IPS DF 19.7 (cell line): ENCODE measurements around the gene PBX3.

Source experiments
- DNase-seq: peaks from one replicate; pipeline ENCODE4 v3.0.0-alpha.2; 2013; ENCODE audit warnings: low read depth, low spot score

PBX3 gene

DNA sequence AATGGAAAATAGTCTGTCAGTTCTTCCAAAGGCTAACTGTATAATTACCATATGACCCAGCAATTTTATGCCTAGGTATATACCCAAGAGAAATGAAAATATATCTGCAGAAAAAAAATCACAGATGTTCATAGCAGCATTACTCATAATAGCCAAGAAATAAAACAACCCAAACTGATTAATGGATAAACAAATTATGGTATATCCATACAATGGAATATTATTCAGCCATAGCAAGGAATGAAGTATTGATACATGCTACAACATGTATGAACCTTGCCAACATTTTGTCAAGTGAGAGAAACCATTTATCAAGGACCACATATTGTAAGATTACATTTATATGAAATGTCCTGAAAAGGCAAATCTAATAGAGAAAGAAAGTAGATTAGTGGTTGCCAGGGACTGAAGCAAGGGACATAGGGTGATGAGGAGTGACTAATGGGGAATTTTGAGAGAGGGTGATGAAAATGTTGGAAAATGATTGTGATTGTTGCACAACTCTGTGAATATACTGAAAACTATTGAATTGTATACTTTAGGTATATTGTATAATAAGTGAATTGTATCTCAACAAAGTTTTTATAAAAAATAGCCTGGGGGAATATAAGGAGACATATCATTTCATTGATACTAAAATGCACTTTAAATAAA, 114.4 kb downstream of the PBX3 start:
- DNase-seq: no peak

DNA sequence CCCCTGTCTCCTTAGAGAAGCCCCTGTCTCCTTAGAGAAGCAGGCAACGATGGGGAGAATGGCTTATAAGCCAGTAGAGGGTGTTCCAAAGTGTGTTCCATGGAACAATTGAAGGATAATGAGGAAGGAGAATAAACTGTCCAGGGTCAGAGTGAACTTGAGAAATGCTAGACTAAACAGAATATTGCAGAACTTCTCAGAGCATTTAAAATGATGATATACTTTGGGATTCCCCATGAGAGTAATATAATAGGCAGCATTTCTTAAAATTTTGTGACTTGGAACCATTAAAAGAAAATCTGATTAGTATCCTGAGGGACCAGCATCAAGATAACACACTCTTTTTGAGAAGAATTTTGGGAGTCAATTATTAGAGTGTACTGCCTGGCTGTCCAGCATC, 116.8 kb downstream of the PBX3 start:
- no peak for DNase-seq

DNA sequence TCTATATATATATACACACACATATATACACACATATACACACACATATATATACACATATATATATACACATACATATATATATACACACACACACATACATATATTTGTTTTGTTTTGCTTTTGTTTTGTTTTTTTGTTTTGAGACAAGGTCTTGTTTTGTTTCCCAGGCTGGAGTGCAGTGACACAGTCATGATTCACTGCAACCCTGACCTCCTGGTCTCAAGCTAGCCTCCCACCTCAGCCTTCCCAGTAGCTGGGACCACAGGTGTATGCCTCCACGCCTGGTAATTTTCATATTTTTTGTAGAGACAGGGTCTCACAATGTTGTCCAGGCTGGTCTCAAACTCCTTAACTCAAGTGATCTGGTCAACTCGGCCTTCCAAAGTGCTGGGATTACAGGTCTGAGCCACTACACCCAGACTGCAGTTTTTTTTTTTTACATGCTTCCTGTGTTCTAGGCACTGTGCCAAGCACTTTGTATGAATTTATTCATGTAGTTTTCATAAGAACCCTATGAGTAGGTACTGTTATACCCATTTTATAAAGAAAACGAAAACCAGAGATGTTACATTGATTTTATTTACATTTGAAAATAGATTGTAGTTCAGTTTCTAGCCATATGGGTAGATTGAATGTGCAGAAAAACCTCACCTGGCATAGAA, 120.7 kb downstream of the PBX3 start:
- no peak for DNase-seq

DNA sequence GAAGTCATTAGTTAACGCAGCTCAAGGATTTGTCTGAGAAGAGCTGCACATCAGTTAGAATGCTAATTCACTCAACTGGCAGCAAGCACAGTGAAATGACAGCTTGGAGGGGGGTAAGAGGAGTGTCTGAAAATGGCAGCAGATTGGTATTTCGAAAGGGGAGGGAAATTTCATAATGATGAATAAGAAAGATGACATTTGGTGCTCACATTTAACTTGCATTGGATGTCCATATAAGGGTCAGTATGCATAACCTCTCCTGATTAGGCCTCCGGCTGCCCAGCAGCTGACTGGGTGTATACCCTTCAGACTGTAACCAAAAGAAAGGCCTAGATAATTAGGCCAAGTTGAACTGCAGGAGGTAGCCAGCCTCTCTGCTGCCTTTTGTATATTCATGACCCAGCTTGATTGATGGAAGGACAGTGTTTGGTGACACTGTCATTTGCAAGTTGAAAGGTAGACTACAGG, 131.0 kb downstream of the PBX3 start:
- no peak for DNase-seq

DNA sequence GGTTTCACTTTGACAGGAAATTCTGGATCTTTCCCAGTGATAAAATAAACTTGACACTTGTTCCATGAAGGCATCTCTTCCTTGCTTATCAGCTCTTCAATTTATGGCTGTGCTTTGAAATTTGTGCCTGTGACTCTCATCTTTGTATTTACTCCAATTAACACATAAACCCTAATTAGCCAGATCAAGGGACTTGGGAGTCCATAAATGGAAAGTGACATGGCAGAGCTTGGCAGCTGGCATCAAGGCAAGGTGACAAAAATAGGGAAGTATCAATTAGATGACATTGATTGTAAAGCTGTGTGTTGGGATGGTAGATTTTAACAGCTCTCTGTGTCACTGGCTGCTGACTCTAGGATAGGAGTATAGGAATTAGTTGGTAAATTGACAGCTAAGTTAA, 133.9 kb downstream of the PBX3 start:
- no peak for DNase-seq

DNA sequence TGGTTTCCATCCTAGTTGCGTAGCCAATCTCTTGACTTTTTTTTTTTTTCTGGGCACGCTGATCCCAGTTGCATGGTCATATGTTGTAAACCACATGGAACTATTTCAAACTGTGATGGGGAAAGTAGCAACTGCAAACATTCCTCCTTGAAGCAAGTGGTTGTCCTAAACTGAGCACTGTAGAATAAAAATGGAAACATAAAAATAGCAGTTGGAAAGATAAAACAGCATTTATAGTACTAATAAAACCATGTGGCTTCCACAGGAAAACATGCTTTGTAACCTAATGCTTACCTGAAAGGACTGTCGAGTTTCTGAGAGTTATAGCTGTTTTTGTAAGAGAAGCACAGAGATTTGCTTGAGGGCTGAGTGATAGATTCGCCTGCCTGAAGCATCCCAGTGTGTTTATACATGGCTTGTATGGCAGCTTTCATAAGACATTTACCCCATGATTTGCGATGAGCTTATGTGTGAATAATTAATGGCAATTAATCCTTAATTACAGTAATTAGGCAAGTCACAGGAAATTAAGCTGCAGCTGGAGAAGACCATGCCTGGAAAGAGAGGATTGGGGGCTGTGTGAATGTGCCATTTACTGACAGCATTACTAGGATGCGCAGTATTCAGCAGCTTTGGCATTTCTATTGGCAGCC, 136.5 kb downstream of the PBX3 start:
- DNase-seq: no peak

DNA sequence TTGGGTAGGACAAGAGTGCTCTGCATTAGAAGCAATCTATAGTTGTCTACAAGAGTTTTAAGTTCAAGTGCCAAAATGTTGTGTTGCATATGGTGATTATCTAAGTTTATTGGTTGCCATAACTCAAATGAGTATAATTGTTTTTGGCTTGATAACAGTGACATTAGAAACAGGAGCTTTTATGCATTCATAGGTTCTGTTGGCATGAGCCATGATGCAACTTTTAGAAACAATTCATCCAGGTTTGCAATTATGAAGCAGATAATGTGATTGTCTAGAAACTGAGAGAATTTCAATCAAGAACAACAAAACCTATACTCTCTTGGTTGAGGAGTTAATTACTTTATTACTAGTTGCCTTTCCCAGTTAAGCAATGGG, 137.0 kb downstream of the PBX3 start:
- DNase-seq: no peak

DNA sequence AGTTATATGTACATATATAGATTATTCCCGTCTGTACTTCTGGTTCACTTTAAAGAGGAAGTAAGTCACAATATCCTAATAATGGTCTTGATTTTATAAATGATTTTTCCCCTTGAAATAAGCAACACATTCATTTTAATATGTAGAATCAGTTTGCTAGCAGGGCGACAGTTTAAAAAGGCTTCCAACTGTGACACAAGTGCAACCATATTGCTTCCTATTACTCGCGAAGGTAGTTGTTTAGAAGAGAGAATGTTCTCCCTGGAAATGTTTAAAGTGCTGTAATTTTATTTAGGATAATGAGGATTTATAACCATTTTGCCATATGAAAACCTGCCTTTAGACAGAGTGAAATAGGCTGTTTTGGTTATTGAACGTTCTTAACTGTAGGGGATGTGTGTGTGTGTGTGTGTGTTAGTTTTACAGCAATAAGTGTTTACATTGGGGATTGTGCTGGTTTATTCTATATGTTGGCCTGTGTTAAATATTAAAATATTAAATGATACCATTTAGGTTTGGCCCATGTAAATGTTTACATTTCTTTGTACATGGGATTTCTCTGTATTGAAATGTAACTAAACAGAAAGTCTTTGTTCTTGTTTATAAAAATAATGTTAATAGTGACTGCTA, 138.3 kb downstream of the PBX3 start:
- DNase-seq: no peak

DNA sequence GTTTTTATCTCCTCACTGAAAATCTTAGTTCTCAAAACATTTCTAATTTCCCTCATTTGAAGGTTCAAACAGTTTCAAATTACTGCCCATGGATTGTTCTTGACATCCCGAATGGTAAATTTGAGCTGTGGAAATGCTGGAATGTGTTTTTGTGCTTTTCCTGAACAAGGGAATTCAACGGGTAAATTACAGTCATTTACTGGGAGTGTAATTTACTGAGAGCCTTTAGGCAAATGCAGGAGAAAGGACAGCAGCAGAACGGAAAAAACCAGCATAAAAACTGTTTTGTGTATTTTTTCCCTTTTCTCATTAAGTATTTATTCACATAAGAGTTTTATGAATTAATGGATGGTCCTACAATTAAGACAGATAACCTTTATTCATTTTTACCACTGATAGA, 139.2 kb downstream of the PBX3 start:
- DNase-seq: no peak

DNA sequence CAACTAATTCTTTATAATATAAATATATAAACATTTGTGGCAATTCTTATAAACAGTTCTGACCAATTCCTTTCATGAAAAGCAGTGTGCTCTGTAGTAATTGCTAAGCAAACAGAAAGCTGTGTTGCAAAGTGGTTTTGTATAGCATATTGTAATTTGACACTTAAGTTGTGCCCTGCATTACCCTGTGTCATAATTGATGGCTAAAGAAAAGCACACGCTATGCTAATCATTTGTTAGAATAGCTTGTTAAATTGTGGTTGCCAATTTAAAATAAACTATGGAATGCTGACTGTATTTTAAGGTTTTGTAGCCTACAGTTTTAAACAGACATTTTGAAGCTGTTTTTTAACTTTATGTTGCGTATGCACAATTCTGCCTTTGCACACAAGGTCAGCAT, 140.0 kb downstream of the PBX3 start:
- no peak for DNase-seq

DNA sequence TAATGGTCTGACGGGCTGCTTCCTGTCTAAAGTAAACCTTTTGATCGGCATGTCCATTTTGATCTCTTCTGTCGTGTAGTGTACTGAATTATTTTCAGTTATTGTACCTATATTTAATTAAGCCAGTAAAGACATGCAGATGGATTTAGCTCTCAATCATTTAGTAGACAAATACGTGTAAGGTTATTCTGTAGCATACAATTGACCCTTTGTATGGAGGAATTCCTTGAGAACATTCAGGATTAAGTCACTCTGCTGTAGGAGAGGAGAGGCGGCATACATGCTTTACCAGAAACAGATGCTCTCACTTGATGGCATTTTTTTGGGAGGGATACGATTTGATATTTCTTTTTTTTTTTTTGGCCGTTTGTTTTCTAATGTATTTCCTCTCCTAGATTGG, 141.0 kb downstream of the PBX3 start:
- DNase-seq: no peak

DNA sequence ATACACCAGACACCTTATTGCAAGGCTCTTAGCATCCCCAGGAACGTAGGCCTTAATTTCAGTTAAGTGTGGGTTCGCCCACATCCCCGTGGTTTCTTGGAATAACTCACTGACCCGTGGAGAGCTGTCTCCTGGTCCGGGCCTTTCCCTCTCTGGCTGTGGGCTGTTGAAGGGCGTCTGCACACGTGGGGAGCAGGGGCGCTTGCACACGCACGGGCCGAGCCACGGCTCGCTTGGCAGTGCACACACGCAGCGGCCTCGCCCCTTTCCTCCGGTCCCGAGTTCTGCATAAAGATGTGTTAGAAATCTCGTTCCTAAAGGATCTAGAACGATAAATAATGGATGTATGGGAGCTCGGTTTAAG, 141.9 kb downstream of the PBX3 start:
- DNase-seq: no peak

DNA sequence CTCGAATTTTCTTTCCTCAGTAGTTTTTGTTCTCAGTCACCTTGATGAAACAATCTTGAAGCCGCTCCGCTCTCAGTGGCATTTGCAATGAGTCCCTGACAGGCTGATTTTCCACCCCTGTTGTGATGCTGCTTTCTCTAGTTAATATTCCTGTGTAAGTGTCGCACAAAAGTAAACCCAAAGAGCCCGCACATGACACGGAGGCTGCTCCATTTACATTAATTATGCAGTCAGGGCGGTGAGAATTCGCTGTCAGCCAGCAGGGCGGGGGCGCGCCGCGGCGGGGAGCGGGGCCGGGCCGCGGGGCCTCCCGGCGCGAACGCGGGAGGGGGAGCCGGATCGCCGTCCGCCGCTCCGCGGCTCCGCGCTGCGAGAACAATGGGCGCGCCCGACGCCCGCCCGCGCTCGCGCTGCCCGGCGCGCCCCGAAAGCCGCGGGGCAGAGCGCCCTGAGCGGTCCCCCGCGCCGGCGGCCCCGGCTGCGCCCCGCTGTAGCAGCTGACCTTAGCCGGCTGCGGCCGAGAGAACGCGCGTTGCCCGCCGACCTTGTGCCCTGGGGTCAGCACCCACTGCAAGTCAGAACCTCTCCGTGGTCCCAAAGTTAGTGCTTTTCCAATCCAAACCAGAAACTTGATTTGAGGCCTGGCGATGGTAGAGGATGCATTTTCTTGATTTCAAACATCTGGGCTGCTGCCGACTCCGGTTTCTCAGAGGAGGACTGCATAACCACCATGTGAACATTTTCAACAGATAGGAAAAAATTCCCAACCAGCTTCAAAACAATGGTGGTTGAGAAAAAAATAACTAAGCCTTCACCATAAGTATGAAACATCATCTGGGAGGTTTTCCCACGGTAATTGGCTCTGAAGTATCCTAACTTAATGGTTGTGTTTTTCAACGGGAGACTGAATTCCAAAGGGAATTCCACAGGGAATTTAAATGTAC, 142.6 kb downstream of the PBX3 start:
- no peak for DNase-seq

DNA sequence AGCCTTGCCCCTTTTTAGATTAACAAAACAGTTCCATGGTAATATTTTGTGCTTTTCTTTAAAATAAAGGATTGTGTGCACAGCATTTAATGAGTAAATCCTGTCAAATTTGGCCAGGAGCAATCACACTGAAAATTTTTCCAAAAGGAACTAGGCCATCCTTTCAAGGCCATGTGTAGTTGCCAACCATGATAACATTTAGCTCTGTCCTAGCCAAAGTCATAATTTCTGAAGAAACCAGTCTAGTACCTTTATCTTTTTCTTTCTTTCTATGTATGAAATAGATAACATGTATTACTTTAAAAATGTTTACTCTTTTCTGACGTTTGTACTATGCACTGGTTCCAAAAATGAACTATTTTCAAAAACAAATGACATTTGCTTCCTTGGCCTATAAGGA, 143.7 kb downstream of the PBX3 start:
- DNase-seq: no peak

DNA sequence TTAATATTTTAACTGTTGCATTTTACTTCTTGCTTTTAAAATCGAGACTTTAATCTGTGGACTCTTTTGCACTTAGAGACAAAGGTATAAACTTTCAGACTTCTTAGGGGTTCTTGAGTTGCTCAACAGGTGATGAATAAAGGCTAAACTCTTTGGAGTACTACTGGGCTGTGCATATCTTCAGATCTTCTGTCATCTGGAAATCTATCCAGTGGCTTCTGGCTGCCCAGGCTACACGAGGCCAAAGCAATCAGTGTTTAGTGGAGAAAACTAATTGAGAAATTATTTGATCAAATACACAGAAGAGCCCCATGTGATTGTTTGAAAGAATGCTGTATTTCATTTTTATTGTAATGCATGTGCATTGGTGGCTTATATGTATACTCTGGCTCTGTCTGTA, 146.1 kb downstream of the PBX3 start:
- DNase-seq: no peak

DNA sequence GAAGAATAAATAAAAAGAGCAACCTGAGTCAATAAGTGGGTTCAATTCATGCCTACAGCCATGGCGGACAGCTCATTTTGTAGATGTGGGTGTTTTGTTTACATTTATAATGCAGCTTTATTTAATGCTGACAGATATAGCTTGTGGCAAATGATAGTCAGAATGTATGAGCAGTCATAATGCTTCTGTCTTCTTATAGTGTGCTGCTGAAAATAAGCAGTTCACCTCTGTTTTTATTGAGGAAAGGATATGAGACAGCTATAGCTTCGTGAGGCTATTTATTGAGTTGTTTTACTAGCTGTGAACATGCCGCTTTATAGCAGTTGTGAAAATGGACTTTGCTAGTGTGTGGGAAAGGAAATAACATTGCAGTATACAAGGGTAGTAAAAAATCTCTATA, 147.4 kb downstream of the PBX3 start:
- DNase-seq: no peak

DNA sequence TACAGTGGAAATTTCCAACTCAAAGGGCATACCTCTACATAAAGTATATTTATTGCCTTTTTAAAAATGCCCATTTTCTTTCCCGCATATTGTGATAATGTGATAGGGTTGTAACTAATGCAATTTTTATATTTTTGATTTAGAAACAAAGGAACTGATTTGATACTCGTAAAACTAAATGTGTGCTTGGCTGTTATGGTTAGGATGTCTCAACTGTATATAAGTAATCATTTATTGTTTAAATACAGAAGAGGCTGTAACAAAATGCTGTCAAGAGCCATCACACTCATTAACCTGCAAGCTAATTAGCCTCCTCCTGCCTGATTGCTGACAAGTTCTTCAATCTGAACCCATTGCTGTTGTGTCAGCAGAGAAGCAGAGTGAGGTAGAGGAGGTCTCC, 149.2 kb downstream of the PBX3 start:
- no peak for DNase-seq

DNA sequence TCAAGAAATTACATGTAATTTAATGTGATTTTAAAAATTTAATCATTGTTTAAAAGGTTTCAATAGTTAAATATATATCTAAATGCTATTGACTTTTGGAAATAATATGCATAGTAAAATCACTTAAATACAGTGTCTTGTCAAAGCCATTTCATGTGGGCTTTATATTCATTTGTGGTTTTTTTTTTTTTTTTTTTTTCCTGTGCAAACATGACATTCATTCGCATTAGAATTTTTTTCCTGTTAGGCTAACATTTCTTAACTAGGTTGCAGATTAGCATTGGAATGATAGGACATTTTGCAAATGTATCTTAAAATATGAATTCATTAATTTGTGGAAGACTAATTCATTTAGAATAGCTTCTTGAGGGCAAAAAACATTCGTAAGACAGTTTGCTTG, 149.8 kb downstream of the PBX3 start:
- DNase-seq: no peak

DNA sequence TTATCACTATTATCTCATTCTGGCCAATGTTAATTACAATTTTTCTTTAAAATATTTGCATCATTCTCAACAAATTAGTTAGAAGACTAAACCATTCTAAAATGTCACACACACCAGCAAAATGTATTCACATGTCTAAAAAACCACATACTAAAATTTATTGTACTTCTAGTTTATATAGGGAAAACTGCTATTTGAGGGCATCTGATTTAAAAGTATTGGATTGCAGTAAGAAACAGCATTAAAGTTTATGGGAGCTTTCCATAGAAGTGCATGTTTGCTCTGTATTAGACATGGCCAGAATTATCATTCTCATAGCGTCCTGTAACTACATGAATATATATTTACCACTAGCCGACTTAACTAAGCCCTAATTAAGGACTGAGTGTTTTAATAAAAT, 150.3 kb downstream of the PBX3 start:
- no peak for DNase-seq

DNA sequence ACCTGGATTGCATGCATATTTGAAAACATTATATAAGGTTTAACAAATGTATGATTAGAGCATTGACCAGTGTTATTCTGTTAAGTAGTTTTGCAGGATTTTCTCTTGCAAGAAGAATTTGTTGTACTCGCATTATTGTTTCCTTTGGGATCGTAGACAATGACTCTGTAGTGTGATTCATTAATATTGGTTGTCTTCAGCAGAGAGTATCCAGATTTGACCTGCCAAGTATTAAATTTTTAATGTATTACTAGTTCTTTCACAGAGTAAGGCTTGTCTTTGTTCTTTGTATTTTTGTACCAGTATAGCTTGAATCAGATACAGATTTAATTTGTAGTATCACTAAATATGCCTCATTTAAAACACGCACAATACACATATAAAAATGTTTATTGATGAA, 155.0 kb downstream of the PBX3 start:
- no peak for DNase-seq

DNA sequence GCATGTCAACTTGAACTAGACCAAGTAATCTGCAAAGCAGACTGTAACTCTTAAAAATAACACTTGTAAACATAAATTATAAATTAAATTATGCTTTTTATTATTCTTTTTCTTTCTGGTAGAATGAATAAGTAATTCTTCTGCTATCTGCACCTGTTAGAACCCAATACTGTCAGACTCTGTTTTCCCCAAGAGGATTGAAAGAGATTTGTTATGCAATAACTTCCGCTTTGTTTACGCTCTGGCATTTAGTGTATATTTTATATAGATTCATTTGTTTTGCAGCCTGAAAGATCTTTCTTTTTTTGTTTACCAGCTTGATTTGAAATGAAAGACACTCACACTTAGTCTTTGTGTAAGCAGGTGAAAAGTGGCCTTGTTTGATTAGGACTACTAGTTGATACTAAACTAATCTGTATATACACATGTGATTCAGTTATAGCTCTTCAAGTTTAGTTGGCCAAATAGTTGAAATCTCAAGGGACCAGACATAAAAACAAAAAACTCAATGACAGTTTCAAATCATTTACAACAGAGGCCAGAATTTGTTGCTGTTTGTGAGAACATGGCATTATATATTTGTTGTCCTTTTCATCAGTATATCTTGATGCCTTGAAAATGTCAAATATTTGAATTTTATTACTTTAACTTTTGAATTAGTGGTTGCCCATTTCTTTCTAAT, 155.8 kb downstream of the PBX3 start:
- DNase-seq: no peak
